PC-3 (cell line): Measurements from ENCODE around the gene ATF2.

ENCODE experiments used
- CTCF ChIP-seq: fragments of 300-600 bp; sonication (generic); conservative IDR thresholded peaks from 2 replicates; pipeline ENCODE4 v1.5.1; 2017; ENCODE audit warnings: antibody characterized with exemption, low read depth, mild to moderate bottlenecking, low read length
- EZH2 ChIP-seq: fragments of 300-600 bp; sonication (generic); IDR thresholded peaks from one replicate; pipeline ENCODE4 v1.6.1; 2017; ENCODE audit warnings: antibody characterized with exemption, mild to moderate bottlenecking, low read length; ENCODE audit not compliant: unreplicated experiment

DNA sequence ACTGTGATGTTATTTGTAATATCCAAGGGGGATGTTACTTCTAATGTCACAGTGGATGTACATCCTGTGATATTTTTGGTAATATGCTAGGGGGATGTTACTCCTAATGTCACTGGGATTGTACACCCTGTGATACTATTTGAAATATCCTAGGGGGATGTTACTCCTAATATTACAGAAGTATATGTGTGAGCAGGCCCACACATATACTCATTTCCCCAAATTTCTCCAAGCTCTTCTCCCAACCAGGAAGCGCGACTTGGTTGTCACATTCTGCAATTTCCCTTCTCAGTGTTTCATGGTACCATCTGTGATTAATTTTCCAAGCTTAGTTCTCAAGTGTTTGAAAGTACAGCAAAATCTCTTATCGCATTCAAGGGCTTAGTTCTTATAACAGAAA lies 133.3 kb downstream of the ATF2 start:
- TF ChIP-seq CTCF (no peak), EZH2 (no peak)
